K562 (cell line): ENCODE results near the gene MYO18A. TPM values are rescaled to one million over a fixed set of nuclear protein-coding genes. Genes with fewer than 3 reads are reported as not detected.

Experiments used
- ARID1B ChIP-seq: fragments of 450-650 bp; IDR thresholded peaks from 2 replicates; pipeline ENCODE4 v1.6.1; 2016; ENCODE audit warnings: antibody characterized with exemption, mild to moderate bottlenecking, inconsistent platforms
- CBFA2T2 ChIP-seq: fragments of 450-650 bp; conservative IDR thresholded peaks from 2 replicates; pipeline ENCODE4 v1.6.1; 2017; ENCODE audit warnings: mild to moderate bottlenecking
- CBX2 ChIP-seq: fragments of 200-600 bp; sonication (generic); IDR thresholded peaks from one replicate; pipeline ENCODE4 v1.6.1; 2012; ENCODE audit warnings: mild to moderate bottlenecking, low read length, inconsistent platforms; ENCODE audit not compliant: insufficient read depth, poor library complexity, severe bottlenecking
- CTBP1 ChIP-seq: fragments of 450-650 bp; IDR thresholded peaks from 2 replicates; pipeline ENCODE4 v1.6.1; 2016; ENCODE audit warnings: borderline replicate concordance
- CXXC5 ChIP-seq: fragments of 250-450 bp; sonication (Bioruptor Pico); IDR thresholded peaks from 2 replicates; pipeline ENCODE4 v1.8.0; 2022; ENCODE audit warnings: inconsistent platforms, mild to moderate bottlenecking, moderate library complexity
- DPF2 ChIP-seq: fragments of 450-650 bp; IDR thresholded peaks from 2 replicates; pipeline ENCODE4 v1.6.1; 2016
- EP300 ChIP-seq: IDR thresholded peaks from 2 replicates; pipeline ENCODE4 v1.6.1; 2012; ENCODE audit warnings: low read length, improper control_type of control experiment
- HDAC1 ChIP-seq, 2 experiments: fragments of 450-650 bp; IDR thresholded peaks; 2 replicates each; pipeline ENCODE4 v1.6.1; 2016 to 2017; ENCODE audit warnings: inconsistent platforms in 1 of 2, mild to moderate bottlenecking in 1 of 2, moderate library complexity in 1 of 2
- HDAC2 ChIP-seq: fragments of 450-650 bp; IDR thresholded peaks from 2 replicates; pipeline ENCODE4 v1.6.1; 2016; ENCODE audit warnings: mild to moderate bottlenecking
- IRF2 ChIP-seq: sonication (generic); formaldehyde crosslinking; IDR thresholded peaks from 2 replicates; pipeline ENCODE4 v1.8.1; 2022; ENCODE audit warnings: mild to moderate bottlenecking, missing genetic modification reagents
- KDM1A ChIP-seq, 2 experiments: fragments of 450-650 bp; IDR thresholded peaks; 2 replicates each; pipeline ENCODE4 v1.6.1; 2016; ENCODE audit warnings: mild to moderate bottlenecking in 2 of 2
- KLF16 ChIP-seq: IDR thresholded peaks from 2 replicates; pipeline ENCODE4 v1.6.1; 2016; ENCODE audit warnings: antibody characterized with exemption
- MAX ChIP-seq: sonication (generic); formaldehyde crosslinking; IDR thresholded peaks from 2 replicates; pipeline ENCODE4 v1.9.0; 2022; ENCODE audit warnings: mild to moderate bottlenecking, missing genetic modification reagents
- MTA2 ChIP-seq: fragments of 450-650 bp; IDR thresholded peaks from 2 replicates; pipeline ENCODE4 v1.6.1; 2016; ENCODE audit warnings: low read depth
- NFIC ChIP-seq: fragments of 450-650 bp; IDR thresholded peaks from 2 replicates; pipeline ENCODE4 v1.6.1; 2017; ENCODE audit warnings: mild to moderate bottlenecking, inconsistent platforms
- PHF21A ChIP-seq: fragments of 450-650 bp; IDR thresholded peaks from 2 replicates; pipeline ENCODE4 v1.6.1; 2017; ENCODE audit warnings: low read depth, borderline replicate concordance
- RCOR1 ChIP-seq, 2 experiments: IDR thresholded peaks; 2 replicates each; pipeline ENCODE4 v1.6.1; 2012; ENCODE audit warnings: low read depth in 2 of 2, low read length in 2 of 2, borderline replicate concordance in 1 of 2, improper control_type of control experiment in 1 of 2
- SMARCA4 ChIP-seq: fragments of 450-650 bp; IDR thresholded peaks from 2 replicates; pipeline ENCODE4 v1.6.1; 2016
- SRF ChIP-seq, 2 experiments: fragments of 250-450, 450-650 bp in 1 of 2; sonication (Bioruptor Pico) in 1 of 2; sonication (generic) in 1 of 2; formaldehyde crosslinking; IDR thresholded peaks; 2 replicates each; pipeline versions ENCODE4 v1.5.0 to v1.5.1; 2020 to 2022; ENCODE audit warnings: mild to moderate bottlenecking in 1 of 2, missing genetic modification reagents in 1 of 2
- TAL1 ChIP-seq: fragments of 450-650 bp; IDR thresholded peaks from 2 replicates; pipeline ENCODE4 v1.6.1; 2016; ENCODE audit warnings: mild to moderate bottlenecking
- TCF3 ChIP-seq: sonication (generic); formaldehyde crosslinking; IDR thresholded peaks from 2 replicates; pipeline ENCODE4 v1.4.0; 2020; ENCODE audit warnings: mild to moderate bottlenecking, missing genetic modification reagents
- TEAD4 ChIP-seq, 2 experiments: sonication (generic) in 1 of 2; formaldehyde crosslinking in 1 of 2; IDR thresholded peaks; 2 replicates each; pipeline versions ENCODE4 v1.6.1 to v1.8.0; 2012 to 2022; ENCODE audit warnings: borderline replicate concordance in 1 of 2, inconsistent platforms in 1 of 2, low read length in 1 of 2, mild to moderate bottlenecking in 1 of 2, missing genetic modification reagents in 1 of 2
- XRCC3 ChIP-seq: fragments of 450-650 bp; IDR thresholded peaks from 2 replicates; pipeline ENCODE4 v1.6.1; 2017; ENCODE audit warnings: mild to moderate bottlenecking, moderate library complexity
- ZMIZ1 ChIP-seq, 2 experiments: fragments of 150-350 bp in 1 of 2; IDR thresholded peaks; 2 replicates each; pipeline ENCODE4 v1.6.1; 2012 to 2016; ENCODE audit warnings: low read depth in 2 of 2, low read length in 2 of 2, mild to moderate bottlenecking in 1 of 2, moderate library complexity in 1 of 2
- polyA plus RNA-seq, 8 experiments: library from polyadenylated mRNA; depleted of rRNA in 4 of 8; stranded (reverse) in 5 of 8; unstranded in 3 of 8; fragments of >200 nt; fragmentation: Nextera tagmentation in 2 of 8; fragmentation: Illumina TruSeq in 1 of 8; extraction: Ambion mirVana in 2 of 8; extraction: Trizol in 1 of 8; gene quantifications; 2 replicates each; pipeline versions ENCODE4 v1.2.1 to v1.2.3, GENCODE V29; 2011 to 2014; ENCODE audit warnings: inconsistent platforms in 1 of 8, missing spikeins in 1 of 8
- total RNA-seq, 7 experiments: library from RNA; depleted of rRNA in 6 of 7; stranded (reverse); fragments of >200 nt in 6 of 7; fragmentation: Illumina TruSeq in 2 of 7; extraction: Trizol in 2 of 7; gene quantifications; 2 replicates each; pipeline versions ENCODE4 v1.2.1 to v1.2.3, GENCODE V29; 2011 to 2021; ENCODE audit warnings: low replicate concordance in 1 of 7
- TF ChIP-seq, protein P1 (sequence below): sonication (generic); formaldehyde crosslinking; IDR thresholded peaks from 2 replicates; pipeline ENCODE4 v1.8.0; 2022; ENCODE audit warnings: missing genetic modification reagents, mild to moderate bottlenecking, moderate library complexity, borderline replicate concordance

The MYO18A gene
- total and polyA plus RNA-seq, 9 of the 15 experiments (the other 6 are each of a cell fraction or from before 2014, with no cell fraction given): 2.5 to 65.4 (median 17.1) TPM

GRCh38 chr17:29061036-29061435, 119.2 kb downstream of the MYO18A start (continued):
- TF ChIP-seq RCOR1 (IDR thresholded peaks at IDR 0.05; ENCODE audit: borderline replicate concordance in 1 of 2, low read depth in 2 of 2, low read length in 2 of 2) (peak in 1 of 2 experiments; percentile 86; a peak in 2 of 4 replicates), SMARCA4 (peak; percentile 56; the same call in 1 of the 2 replicates), DPF2 (peak; percentile 64), IRF2 (CRISPR knock-in tag) (no peak), EP300 (peak; percentile 28; the same call in 1 of the 2 replicates), XRCC3 (no peak), HDAC1 (IDR thresholded peaks at IDR 0.05) (peak in 1 of 2 experiments; percentile 69; a peak in 2 of 4 replicates), CBX2 (no peak), CBFA2T2 (peak; percentile 82), KDM1A (IDR thresholded peaks at IDR 0.05) (peak; percentile 90 to 91), TCF3 (CRISPR knock-in tag) (peak; percentile 74), HDAC2 (peak; percentile 75), TEAD4 (IDR thresholded peaks at IDR 0.05; ENCODE audit: low read length) (peak; percentile 57), TEAD4 (CRISPR knock-in tag; IDR thresholded peaks at IDR 0.05; ENCODE audit: borderline replicate concordance) (no peak), ZMIZ1 (IDR thresholded peaks at IDR 0.05; ENCODE audit: low read depth in 2 of 2, low read length in 2 of 2) (peak in 1 of 2 experiments; percentile 83; a peak in 2 of 4 replicates), ARID1B (peak; percentile 85), CTBP1 (peak; percentile 21; the same call in 1 of the 2 replicates), MAX (CRISPR knock-in tag) (no peak), KLF16 (0 out of 2 replicates have a peak, but pooled peaks have one; percentile 31), NFIC (peak; percentile 59), CXXC5 (CRISPR knock-in tag) (0 out of 2 replicates have a peak, but pooled peaks have one; percentile 15), TAL1 (peak; percentile 84), MTA2 (peak; percentile 77), PHF21A (peak; percentile 96; the same call in 1 of the 2 replicates), SRF (CRISPR knock-in tag; IDR thresholded peaks at IDR 0.05) (no peak)
- TF ChIP-seq, protein P1, sequence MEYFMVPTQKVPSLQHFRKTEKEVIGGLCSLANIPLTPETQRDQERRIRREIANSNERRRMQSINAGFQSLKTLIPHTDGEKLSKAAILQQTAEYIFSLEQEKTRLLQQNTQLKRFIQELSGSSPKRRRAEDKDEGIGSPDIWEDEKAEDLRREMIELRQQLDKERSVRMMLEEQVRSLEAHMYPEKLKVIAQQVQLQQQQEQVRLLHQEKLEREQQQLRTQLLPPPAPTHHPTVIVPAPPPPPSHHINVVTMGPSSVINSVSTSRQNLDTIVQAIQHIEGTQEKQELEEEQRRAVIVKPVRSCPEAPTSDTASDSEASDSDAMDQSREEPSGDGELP: peak; percentile 44; the same call in 1 of the 2 replicates
